H1 (cell line): ENCODE data around the gene CAPN6. TPM values are rescaled to one million over a fixed set of nuclear protein-coding genes. Genes with fewer than 3 reads are reported as not detected.
A peak's percentile ranks its signal among the peaks of the same experiment; 100 is the strongest.

ENCODE experiments used
- CTCF ChIA-PET: fragments of 300-600 bp; sonication (Branson Sonifier 250); formaldehyde crosslinking; loops from one replicate; lab custom pipeline; 2021; ENCODE audit not compliant: partially characterized antibody; lab: Charles Lee
- POLR2A ChIA-PET: fragments of 300-600 bp; sonication (Branson Sonifier 250); formaldehyde crosslinking; loops from one replicate; lab custom pipeline; 2021; ENCODE audit warnings: inconsistent platforms; ENCODE audit not compliant: partially characterized antibody; lab: Charles Lee
- DNase-seq, 2 experiments: peaks; one replicate each; pipeline versions ENCODE4 v3.0.0 to v3.0.0-alpha.2; 2010 to 2022; ENCODE audit warnings: low spot score in 2 of 2, low read depth in 1 of 2, mixed read lengths in 1 of 2
- FAIRE-seq: peaks from 2 replicates; lab custom pipeline; 2011; peaks lifted over from hg19 to GRCh38; lab: Jason Lieb, UNC
- H2AFZ ChIP-seq: 2 replicates; pipeline ENCODE4 v1.8.1; 2012; ENCODE audit warnings: low read length, inconsistent platforms
- H2AK5ac ChIP-seq: 2 replicates; pipeline ENCODE4 v1.6.1; 2013; ENCODE audit warnings: low read depth, low read length
- H2BK120ac ChIP-seq: replicated peaks from 2 replicates; pipeline ENCODE3; 2013; ENCODE audit warnings: low read depth, low read length, inconsistent platforms
- H2BK12ac ChIP-seq: 2 replicates; pipeline ENCODE4 v1.6.1; 2013; ENCODE audit warnings: low read depth, low read length
- H2BK15ac ChIP-seq: 2 replicates; pipeline ENCODE4 v1.6.1; 2013; ENCODE audit warnings: low read length
- H2BK20ac ChIP-seq: 2 replicates; pipeline ENCODE4 v1.6.1; 2013; ENCODE audit warnings: low read length
- H2BK5ac ChIP-seq: 2 replicates; pipeline ENCODE4 v1.6.1; 2013; ENCODE audit warnings: low read depth, low read length
- H3K14ac ChIP-seq: 2 replicates; pipeline ENCODE4 v1.6.1; 2013; ENCODE audit warnings: inconsistent platforms; ENCODE audit not compliant: insufficient read length
- H3K18ac ChIP-seq: 2 replicates; pipeline ENCODE4 v1.6.1; 2013; ENCODE audit warnings: low read length; ENCODE audit errors: extremely low read depth
- H3K23ac ChIP-seq: 2 replicates; pipeline ENCODE4 v1.6.1; 2013; ENCODE audit warnings: inconsistent platforms; ENCODE audit not compliant: insufficient read length
- H3K23me2 ChIP-seq: 2 replicates; pipeline ENCODE4 v1.6.1; 2013; ENCODE audit warnings: low read depth, low read length
- H3K27ac ChIP-seq: 2 replicates; pipeline ENCODE4 v1.6.1; 2011; ENCODE audit warnings: low read depth, low read length, inconsistent platforms
- H3K27me3 ChIP-seq, 4 experiments: replicated peaks in 1 of 4; 1 replicate in 1 of 4; 2 replicates in 3 of 4; pipeline versions ENCODE4 v1.6.1 to v1.8.1; 2011 to 2013; ENCODE audit warnings: low read length in 3 of 4, mild to moderate bottlenecking in 3 of 4, inconsistent platforms in 2 of 4, mixed read lengths in 2 of 4, moderate library complexity in 1 of 4; ENCODE audit not compliant: control insufficient read depth in 3 of 4, insufficient read depth in 3 of 4; ENCODE audit errors: extremely low read depth in 1 of 4
- H3K36me3 ChIP-seq, 4 experiments: 2 replicates each; pipeline versions ENCODE4 v1.6.1 to v1.8.1; 2011 to 2013; ENCODE audit warnings: mild to moderate bottlenecking in 4 of 4, low read length in 3 of 4, moderate library complexity in 2 of 4, control low read depth in 1 of 4, inconsistent platforms in 1 of 4; ENCODE audit not compliant: insufficient read depth in 4 of 4, control insufficient read depth in 2 of 4
- H3K4ac ChIP-seq: replicated peaks from 2 replicates; pipeline ENCODE3; 2013; ENCODE audit warnings: low read length, low read depth, mixed read lengths, inconsistent platforms; ENCODE audit not compliant: insufficient read length
- H3K4me1 ChIP-seq, 4 experiments: replicated peaks in 1 of 4; 1 replicate in 1 of 4; 2 replicates in 3 of 4; pipeline versions ENCODE4 v1.6.1 to v1.8.1; 2011 to 2013; ENCODE audit warnings: low read length in 3 of 4, inconsistent platforms in 2 of 4, mixed read lengths in 1 of 4; ENCODE audit not compliant: insufficient read depth in 4 of 4, control insufficient read depth in 3 of 4
- H3K4me2 ChIP-seq, 2 experiments: 2 replicates each; pipeline versions ENCODE4 v1.6.1 to v1.8.1; 2011 to 2013; ENCODE audit warnings: low read depth in 2 of 2, low read length in 2 of 2, control low read depth in 1 of 2, inconsistent platforms in 1 of 2, mild to moderate bottlenecking in 1 of 2; ENCODE audit not compliant: insufficient read depth in 1 of 2
- H3K4me3 ChIP-seq, 4 experiments: fragments of 200-600, 300-600 bp in 1 of 4; sonication (generic), shearing (Covaris generic), sonication (Bioruptor Twin) in 1 of 4; 2 replicates each; pipeline versions ENCODE4 v1.5.1 to v1.8.1; 2011 to 2016; ENCODE audit warnings: low read length in 4 of 4, low read depth in 3 of 4, control low read depth in 2 of 4, inconsistent platforms in 2 of 4, mild to moderate bottlenecking in 2 of 4, mixed read lengths in 1 of 4, moderate library complexity in 1 of 4; ENCODE audit not compliant: insufficient read depth in 2 of 4; ENCODE audit errors: extremely low read depth in 1 of 4
- H3K56ac ChIP-seq: replicated peaks from 2 replicates; pipeline ENCODE3; 2013; ENCODE audit warnings: low read depth, mild to moderate bottlenecking, mixed read lengths, low read length, inconsistent platforms; ENCODE audit not compliant: insufficient read length
- H3K79me1 ChIP-seq: 2 replicates; pipeline ENCODE4 v1.6.1; 2013; ENCODE audit warnings: low read depth, low read length, control low read depth
- H3K79me2 ChIP-seq, 2 experiments: 2 replicates each; pipeline versions ENCODE4 v1.6.1 to v1.8.1; 2012 to 2013; ENCODE audit warnings: low read length in 2 of 2, mild to moderate bottlenecking in 2 of 2, inconsistent platforms in 1 of 2; ENCODE audit not compliant: insufficient read depth in 2 of 2, control insufficient read depth in 1 of 2
- H3K9ac ChIP-seq, 4 experiments: replicated peaks in 1 of 4; 1 replicate in 1 of 4; 2 replicates in 3 of 4; pipeline versions ENCODE4 v1.6.1 to v1.8.1; 2011 to 2013; ENCODE audit warnings: low read depth in 3 of 4, low read length in 3 of 4, control low read depth in 2 of 4, mild to moderate bottlenecking in 2 of 4, moderate library complexity in 2 of 4, inconsistent platforms in 1 of 4; ENCODE audit errors: extremely low read depth in 1 of 4
- H3K9me3 ChIP-seq, 2 experiments: 2 replicates each; pipeline versions ENCODE4 v1.6.1 to v1.8.1; 2012 to 2013; ENCODE audit warnings: mild to moderate bottlenecking in 2 of 2, moderate library complexity in 2 of 2, control low read depth in 1 of 2, inconsistent platforms in 1 of 2, low read depth in 1 of 2, low read length in 1 of 2, mixed read lengths in 1 of 2; ENCODE audit not compliant: insufficient read depth in 2 of 2
- H4K20me1 ChIP-seq, 2 experiments: replicated peaks in 1 of 2; 2 replicates each; pipeline versions ENCODE3 to v1.8.1; 2011 to 2013; ENCODE audit warnings: inconsistent platforms in 2 of 2, low read length in 2 of 2, mild to moderate bottlenecking in 1 of 2; ENCODE audit not compliant: insufficient read depth in 2 of 2, control insufficient read depth in 1 of 2
- H4K5ac ChIP-seq: 2 replicates; pipeline ENCODE4 v1.6.1; 2013; ENCODE audit warnings: low read length, low read depth, mixed read lengths, inconsistent platforms; ENCODE audit not compliant: insufficient read length
- H4K8ac ChIP-seq: 2 replicates; pipeline ENCODE4 v1.8.0; 2013; ENCODE audit warnings: mild to moderate bottlenecking, moderate library complexity, low read length, inconsistent platforms; ENCODE audit not compliant: insufficient read depth; ENCODE audit errors: extremely low read depth
- H4K91ac ChIP-seq: replicated peaks from 2 replicates; pipeline ENCODE3; 2013; ENCODE audit warnings: low read length, mixed read lengths, inconsistent platforms; ENCODE audit not compliant: insufficient read length
- CHD1 ChIP-seq: IDR thresholded peaks from 2 replicates; pipeline ENCODE4 v1.6.1; 2012; ENCODE audit warnings: low read depth, low read length, improper control_type of control experiment
- EP300 ChIP-seq, 2 experiments: IDR thresholded peaks; 1 replicate in 1 of 2; 2 replicates in 1 of 2; pipeline ENCODE4 v1.6.1; 2011 to 2012; ENCODE audit warnings: low read depth in 2 of 2, low read length in 2 of 2, mild to moderate bottlenecking in 2 of 2, borderline replicate concordance in 1 of 2, inconsistent platforms in 1 of 2, moderate library complexity in 1 of 2
- JUND ChIP-seq: IDR thresholded peaks from 2 replicates; pipeline ENCODE4 v1.6.1; 2011; ENCODE audit warnings: mild to moderate bottlenecking, improper control_type of control experiment, low read length
- POU5F1 ChIP-seq: IDR thresholded peaks from 2 replicates; pipeline ENCODE4 v1.6.1; 2011; ENCODE audit warnings: low read depth, mild to moderate bottlenecking, low read length, moderate library complexity
- SP1 ChIP-seq: IDR thresholded peaks from 2 replicates; pipeline ENCODE4 v1.6.1; 2011; ENCODE audit warnings: low read depth, low read length
- TAF1 ChIP-seq: IDR thresholded peaks from 2 replicates; pipeline ENCODE4 v1.6.1; 2011; ENCODE audit warnings: mild to moderate bottlenecking, low read depth, low read length
- WGBS, 2 experiments: shearing (Covaris generic) in 1 of 2; methylation state at CpG; one replicate each; pipeline versions ENCODE4 v1.1.6 to v1.1.7; 2013 to 2015; ENCODE audit warnings: low lambda C conversion rate in 2 of 2, mixed read lengths in 2 of 2, inconsistent platforms in 1 of 2, low coverage in 1 of 2, missing lambda C conversion rate in 1 of 2; ENCODE audit not compliant: insufficient replicate concordance in 2 of 2, insufficient coverage in 1 of 2, insufficient read length in 1 of 2; ENCODE audit errors: extremely low coverage in 1 of 2, missing lambda C conversion rate in 1 of 2; 5-methylcytosine and 5-hydroxymethylcytosine counted together
- long read RNA-seq, 2 experiments: library from RNA in 1 of 2; library from capped mRNA in 1 of 2; stranded (forward); transcript quantifications; one replicate each; pipeline ENCODE4 v2.0.0, GENCODE V29; 2021; ENCODE audit warnings: inconsistent platforms in 1 of 2
- polyA minus RNA-seq, 3 experiments: library from RNA; depleted of rRNA, polyadenylated mRNA; stranded (reverse); fragments of >200 nt; gene quantifications; 1 replicate in 2 of 3; 2 replicates in 1 of 3; pipeline ENCODE4 v1.2.3, GENCODE V29; 2011
- polyA plus RNA-seq, 7 experiments: library from polyadenylated mRNA; depleted of rRNA in 3 of 7; stranded (reverse) in 5 of 7; unstranded in 2 of 7; fragments of >200 nt in 5 of 7; fragments of 200-250 nt in 2 of 7; gene quantifications; 1 replicate in 5 of 7; 2 replicates in 1 of 7; 4 replicates in 1 of 7; pipeline versions ENCODE4 v1.2.1 to v1.2.3, GENCODE V29; 2011 to 2013; ENCODE audit warnings: missing spikeins in 2 of 7, mixed read lengths in 2 of 7
- total RNA-seq: library from RNA; stranded (reverse); fragmentation: NEBNext Ultra II Directional; extraction: Animal tissue kit (Norgen Biotek cat#: 25700); gene quantifications from 2 replicates; pipeline ENCODE4 v1.2.1, GENCODE V29; 2021

CAPN6 gene
- total RNA-seq (10.6 and 10.8 TPM in 2 replicates), polyA plus RNA-seq (2011; rRNA removed) (4.5 and 5.3 TPM in 2 replicates), polyA minus RNA-seq (2011; rRNA and poly(A)+ RNA removed) (4.9 and 6.7 TPM in 2 replicates)
- polyA plus RNA-seq (2011; cell fraction: cytosol; rRNA removed) = 3.8 TPM
- 3.9 TPM for polyA plus RNA-seq (2011; cell fraction: nucleus; rRNA removed)
- 6.8 to 8.1 TPM (median 7.4 TPM) in 4 replicates for polyA plus RNA-seq (2012, experiment 1 of 2)
- 2.7 TPM for polyA plus RNA-seq (2012, experiment 2 of 2)
- 8.7 TPM for polyA plus RNA-seq (2013, experiment 1 of 2)
- 8.4 TPM for polyA plus RNA-seq (2013, experiment 2 of 2)
- polyA minus RNA-seq (2011; cell fraction: cytosol; rRNA and poly(A)+ RNA removed) = 3.3 TPM
- polyA minus RNA-seq (2011; cell fraction: nucleus; rRNA and poly(A)+ RNA removed) = 1.5 TPM
- long read RNA-seq, experiment 1, partial matches to known transcripts = 2 of 9 reads
- long read RNA-seq, experiment 1, other reads (novel, unspliced or antisense) = 4 of 9 reads
- long read RNA-seq, experiment 2, partial matches to known transcripts = 0 of 1 reads
- long read RNA-seq, experiment 2, other reads (novel, unspliced or antisense) = 1 of 1 reads

- Histone ChIP-seq H2BK120ac (no peak within 1 kb of the TSS), H3K4me2 (peak within 1 kb of the TSS; percentile 38 to 51), H3K4me1 (peaks cover 0 to 6% (median 3%) of the 10 kb centered on the region in 4 experiments; a peak in 3 of 7 replicates), H3K18ac (no peak within 1 kb of the TSS), H3K9me3 (no peaks in the 10 kb centered on the region), H2BK12ac (no peak within 1 kb of the TSS), H3K23ac (no peak within 1 kb of the TSS), H3K23me2 (no peaks in the 10 kb centered on the region), H4K5ac (no peak within 1 kb of the TSS), H3K4ac (no peak within 1 kb of the TSS), H3K79me2 (no peaks in the 10 kb centered on the region), H3K27ac (no peak within 1 kb of the TSS), H3K36me3 (no peaks in the 10 kb centered on the region), H3K4me3 (peak within 1 kb of the TSS in 2 of 4 experiments; percentile 9 to 38; a peak in 4 of 8 replicates), H4K8ac (no peak within 1 kb of the TSS), H3K9ac (no peak within 1 kb of the TSS), H4K20me1 (no peaks in the 10 kb centered on the region), H2AFZ (peak within 1 kb of the TSS; percentile 30), H3K56ac (no peak within 1 kb of the TSS), H2BK20ac (no peak within 1 kb of the TSS), H3K27me3 (no peaks in the 10 kb centered on the region), H2BK5ac (no peak within 1 kb of the TSS), H3K14ac (no peak within 1 kb of the TSS), H3K79me1 (no peaks in the 10 kb centered on the region), H2AK5ac (no peak within 1 kb of the TSS), H2BK15ac (no peak within 1 kb of the TSS), H4K91ac (no peak within 1 kb of the TSS)
- FAIRE-seq = peak; percentile 90
- POLR2A ChIA-PET = no interaction called here
- WGBS, 2 experiments = 54% methylated on average over 6 of the region's 8 CpGs; no CpG with 5 or more reads in 1 of the 2 experiments
- DNase-seq = peak; percentile 27 to 43
- CTCF ChIA-PET = interaction anchor here (0.8 kb wide), 1 partner anchor 26 kb away, joined by 4 read pairs; no protein-coding TSS in a partner anchor
- peak; percentile 51; the same call in 1 of the 2 replicates for TF ChIP-seq TAF1
- TF ChIP-seq SP1 = 0 out of 2 replicates have a peak, but pooled peaks have one; percentile 27
- peak in 1 of 2 experiments; percentile 78; a peak in 1 of 3 replicates for TF ChIP-seq EP300 (IDR thresholded peaks at IDR 0.05; ENCODE audit: borderline replicate concordance in 1 of 2, low read depth in 2 of 2, low read length in 2 of 2)
- TF ChIP-seq JUND = peak; percentile 67
- TF ChIP-seq POU5F1 = no peak
- TF ChIP-seq CHD1 = 0 out of 2 replicates have a peak, but pooled peaks have one; percentile 45
These were observed at the start of gene CAPN6 for GRCh38 chrX:111270339-111270738. TSS of gene CAPN6 (minus strand) at chrX:111270483. CDS start at chrX:111263936, 6,547 bp downstream.
